NCI-H2081 treated with DMSO at 0.1 percent for 48 hours (cell line): Measurements from ENCODE around the gene MICU1.

Experiments
- DNase-seq: peaks from one replicate; lab custom pipeline; 2025; lab: John Stamatoyannopoulos, UW

The MICU1 gene

DNA sequence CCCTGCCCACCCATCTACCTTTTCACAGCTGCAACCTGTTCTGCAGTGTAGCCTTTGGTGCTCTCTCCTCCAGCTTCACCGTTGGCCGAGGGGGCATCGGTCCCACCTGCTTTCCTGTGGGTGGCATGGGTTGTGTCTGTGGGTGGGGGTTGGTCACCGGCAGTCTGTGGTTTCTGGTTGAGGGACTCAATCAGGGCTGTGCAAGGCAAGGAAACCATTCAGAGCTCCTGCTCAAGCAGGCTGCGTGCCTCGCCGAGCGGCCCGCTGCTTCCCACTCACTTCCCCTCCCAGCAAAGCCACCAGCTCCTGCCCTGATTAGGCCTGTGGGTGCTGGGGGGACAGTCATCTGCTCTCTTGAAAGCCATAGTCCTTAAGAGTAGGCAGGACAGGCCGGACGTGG, 280.9 kb downstream of the MICU1 start:
- DNase-seq, result no peak

DNA sequence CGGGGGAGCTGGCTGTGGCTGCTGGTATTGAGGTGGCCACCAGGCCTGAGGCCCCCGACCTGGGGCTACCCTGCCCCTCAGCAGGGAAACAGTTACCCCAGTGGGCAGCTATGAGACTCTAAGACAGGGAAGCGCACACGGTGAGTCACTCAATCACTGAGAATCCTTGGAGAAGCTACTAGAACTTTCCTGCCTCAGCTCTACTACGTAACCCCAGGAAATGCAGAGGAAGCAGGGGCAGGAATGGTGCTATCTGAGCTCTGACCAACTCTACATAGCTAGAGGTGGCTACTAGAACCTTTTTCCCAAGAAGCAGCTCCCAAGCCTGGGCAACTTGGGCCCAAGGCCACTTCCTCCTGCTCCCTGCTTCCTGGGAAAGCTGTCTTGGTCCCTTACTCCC, 283.0 kb downstream of the MICU1 start:
- DNase-seq, result no peak

DNA sequence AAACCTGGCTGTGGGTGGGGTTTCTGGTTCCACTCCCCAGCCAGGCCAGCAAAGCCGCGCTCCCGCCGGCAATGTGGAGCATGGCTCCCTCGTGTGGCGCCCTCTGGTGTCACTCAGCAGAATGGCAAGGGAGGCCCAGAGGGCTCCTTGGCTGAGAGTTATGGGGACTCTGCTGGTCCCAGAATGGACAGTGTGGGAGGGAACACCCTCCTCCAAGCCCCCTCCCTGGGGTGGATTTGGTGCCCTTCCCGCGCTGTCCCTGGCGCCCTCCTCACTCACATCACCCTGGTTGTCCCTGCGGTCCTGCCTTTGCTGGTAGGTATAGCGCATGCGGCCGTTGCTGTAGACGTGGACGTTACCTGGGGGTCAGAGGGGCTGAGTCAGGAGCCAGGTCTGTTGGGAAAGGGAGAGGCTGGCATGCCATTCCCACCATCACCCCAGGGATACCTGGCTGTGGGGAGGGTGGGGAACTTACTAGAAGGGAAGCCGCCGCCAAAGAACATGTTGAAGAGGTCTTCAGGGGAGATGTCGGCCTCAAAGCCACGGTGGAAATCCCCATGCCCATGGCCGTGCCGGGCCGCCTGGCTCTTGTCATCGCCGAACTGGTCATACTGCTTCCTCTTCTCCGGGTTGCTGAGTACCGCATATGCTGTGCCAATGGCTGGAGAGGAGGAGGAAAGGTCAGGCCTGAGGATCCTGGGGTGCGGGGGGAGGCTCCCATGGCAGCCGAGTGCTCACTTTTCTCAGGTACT, 285.2 kb downstream of the MICU1 start:
- no peak for DNase-seq

DNA sequence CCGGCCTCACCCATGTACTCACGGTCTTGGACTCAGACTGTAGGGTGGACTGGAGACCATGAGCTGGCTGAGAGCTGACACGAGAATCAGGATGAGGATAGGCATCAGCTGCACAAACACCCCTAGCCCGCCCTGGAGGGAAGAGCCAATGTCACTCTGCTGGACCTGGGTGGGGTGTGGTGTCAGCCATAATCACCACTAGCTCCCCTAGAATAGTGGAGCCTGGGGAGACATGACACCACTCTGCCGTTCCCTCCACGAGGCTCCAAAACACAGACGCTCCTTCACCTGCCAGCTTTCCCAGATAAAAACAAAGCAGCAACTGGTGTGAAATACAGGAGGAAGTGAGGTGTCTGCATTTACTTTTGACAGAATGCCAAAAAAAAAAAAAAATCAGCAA, 287.7 kb downstream of the MICU1 start:
- no peak for DNase-seq

DNA sequence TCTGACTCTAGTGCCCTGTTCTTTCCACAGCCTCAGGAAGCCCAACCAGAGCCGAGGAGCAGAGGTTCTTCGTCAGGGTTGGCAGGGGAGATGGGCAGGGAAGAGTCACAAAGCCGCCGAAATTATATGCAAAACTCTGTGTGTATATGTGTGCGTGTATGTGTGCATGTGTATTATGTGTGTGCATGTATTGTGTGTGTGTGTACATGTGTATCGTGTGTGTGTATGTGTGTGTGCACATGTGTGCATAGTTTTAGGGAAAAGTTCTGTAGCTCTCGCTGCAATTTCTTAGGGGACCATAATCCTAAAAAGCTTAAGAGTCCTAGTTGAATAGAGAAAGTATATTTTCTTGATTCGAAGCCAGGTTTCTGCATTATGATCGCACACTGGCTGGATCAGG, 288.2 kb downstream of the MICU1 start:
- DNase-seq, result no peak

DNA sequence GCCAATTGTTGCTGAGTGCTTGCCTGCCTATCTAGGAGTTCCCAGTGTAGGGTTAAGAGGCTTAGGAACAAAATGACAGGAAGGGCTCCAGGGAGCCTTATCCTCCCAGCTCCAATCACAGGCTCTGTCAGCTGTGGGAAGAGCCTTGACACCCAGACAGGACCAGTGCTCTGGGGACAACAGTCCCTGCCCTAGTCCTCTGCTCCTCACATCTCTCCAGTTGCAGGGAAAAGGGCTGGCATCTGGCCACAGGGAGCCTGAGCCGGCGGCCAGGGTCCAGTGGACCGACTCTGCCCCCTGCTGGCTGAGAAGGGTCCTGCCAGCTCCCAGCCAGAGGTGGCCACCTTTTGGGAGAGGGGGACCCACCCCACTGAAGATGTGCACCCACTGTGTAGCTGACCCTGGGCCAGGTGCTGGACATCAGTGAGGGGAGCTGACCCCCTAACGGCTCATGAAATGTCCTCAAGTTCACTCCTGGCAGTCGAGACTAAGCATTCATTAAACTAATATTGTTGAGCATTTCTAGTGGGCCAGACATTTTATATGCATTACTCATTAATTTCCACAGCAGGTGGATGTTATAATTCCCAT, 288.7 kb downstream of the MICU1 start:
- DNase-seq, result peak; percentile 16

DNA sequence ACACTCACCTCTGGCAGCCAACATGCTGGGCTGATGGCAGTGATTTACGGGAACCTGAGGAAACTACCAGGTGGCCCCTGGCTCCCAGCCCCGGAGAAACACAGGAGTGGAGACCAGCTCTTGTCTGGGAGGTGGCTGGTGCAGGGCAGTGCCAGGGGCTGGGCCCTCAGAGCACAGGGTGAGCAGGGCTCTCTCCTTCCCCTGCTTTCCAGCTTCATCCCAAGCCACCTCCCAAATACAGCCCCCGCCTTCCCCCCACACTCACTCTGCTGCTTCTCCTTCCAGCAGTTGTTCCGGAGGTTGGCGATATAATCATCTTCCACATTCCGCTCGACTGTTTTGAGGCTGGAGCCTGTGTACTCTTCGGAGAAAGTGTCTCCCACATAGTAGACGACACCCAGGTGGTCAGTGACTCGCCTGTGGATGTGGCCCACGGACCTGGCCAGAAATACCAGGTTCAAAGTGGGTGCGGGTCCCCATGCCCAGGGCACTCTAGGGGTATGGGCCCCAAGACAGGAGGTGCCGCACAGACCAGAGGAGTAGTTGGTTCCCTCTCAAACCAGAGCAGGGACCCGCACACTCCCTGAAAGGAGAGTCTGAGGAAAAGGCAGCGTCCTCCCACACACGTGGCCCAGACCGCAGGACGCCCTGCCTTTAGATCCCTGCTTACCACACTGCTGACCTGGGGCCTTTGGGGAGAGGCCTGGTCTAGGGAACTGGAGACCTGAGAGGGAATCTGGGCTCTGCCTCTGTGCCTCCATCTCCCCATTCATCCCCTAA, 289.4 kb downstream of the MICU1 start:
- DNase-seq, result no peak

DNA sequence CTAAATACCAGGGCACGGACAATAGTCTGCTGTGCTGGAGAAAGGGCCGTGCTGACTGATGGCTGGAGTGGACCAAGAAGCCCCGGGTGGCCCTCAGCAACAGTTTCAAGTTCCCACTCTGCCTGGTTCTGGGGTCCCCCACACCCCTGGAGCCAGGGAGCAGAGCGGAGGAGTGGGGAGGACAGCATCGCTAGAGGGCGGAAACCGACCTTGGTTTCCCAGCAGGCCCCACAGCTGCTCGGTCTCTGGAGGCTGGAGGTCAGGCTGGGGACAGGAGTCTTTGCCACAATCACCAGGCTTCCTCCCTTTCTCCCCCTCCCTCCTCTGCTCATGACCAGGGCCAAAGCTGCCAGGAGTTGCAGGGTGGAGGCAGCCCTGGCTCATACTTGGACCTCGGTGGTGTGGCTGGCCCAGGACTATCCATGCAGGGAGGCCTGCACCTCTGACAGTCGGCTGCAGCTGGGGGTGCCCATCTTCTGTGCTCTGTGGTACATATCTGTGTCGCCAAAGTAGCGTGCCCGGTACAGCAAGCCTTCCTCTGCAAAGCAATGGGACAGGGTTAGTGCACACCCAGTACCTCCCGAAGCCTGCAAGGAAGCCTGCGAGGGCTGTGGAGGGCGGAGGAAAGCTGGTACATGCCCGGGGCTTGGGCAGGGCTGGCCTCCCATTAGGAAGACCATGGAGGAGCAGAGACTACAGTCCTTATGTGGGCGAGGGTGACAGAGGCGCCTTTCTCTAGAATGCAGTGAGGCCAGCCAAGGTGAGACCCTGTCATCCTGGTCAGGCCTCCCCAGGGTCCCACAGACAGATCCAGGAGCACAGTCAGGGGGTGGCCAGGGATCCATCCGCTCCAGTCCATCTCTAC, 290.3 kb downstream of the MICU1 start:
- no peak for DNase-seq

DNA sequence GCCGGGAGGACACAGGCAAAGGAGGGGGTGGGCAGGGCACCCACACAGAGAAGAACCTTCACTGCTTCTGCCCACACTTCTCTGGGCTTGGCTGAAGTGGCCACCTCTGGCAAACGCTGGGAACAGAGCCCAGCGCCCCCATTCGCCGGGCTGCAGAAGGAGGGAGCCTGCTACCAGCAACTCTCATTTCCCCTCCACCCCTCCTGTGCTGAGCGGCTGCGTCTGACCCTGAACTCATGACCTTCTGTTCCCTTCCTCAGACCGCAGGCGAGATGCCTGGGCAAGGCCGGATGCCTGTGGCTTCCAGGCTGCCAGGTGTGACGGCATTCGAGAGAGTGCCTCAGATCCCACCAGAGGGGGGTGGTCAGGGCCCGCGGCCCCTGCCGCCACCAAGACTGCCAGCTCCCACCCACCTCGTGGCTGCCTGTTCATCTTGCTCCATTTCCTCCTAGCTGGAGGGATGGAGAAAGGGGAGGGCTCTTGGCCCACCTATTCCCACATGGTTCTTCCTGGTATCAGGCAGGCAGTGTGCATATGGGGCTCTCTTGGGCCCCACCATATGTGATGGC, 291.0 kb downstream of the MICU1 start:
- DNase-seq, result no peak

DNA sequence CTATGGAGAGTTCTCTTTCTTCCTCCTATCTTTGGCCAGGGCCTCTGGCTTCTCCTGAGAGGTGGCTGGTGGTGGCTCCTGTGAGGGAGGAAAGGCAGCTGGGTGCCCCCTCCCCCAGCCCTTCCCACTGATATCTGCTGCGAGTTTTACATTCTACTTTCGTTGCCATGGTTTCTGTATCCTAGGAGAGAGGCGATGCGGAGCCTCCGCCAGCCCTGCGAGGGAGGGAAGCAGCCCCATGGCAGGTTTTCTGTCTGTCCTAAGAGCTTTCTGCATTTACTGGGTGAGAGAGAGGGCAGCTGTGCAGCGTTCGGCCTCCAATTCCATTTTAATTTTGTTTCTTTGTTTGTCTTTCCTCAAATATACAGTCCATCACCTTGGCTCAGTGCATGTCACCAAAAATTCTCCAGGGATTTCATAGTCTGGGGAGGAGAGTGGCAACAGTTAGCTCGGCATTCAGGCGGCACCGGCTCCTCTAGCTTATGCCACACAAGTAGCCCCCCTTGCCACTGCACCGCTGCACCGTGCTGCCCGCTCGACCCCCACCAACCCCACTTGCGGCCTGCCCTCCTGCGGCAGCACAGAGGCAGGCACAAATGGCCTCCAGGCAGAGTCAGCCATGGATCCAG, 291.6 kb downstream of the MICU1 start:
- DNase-seq, result peak; percentile 66

DNA sequence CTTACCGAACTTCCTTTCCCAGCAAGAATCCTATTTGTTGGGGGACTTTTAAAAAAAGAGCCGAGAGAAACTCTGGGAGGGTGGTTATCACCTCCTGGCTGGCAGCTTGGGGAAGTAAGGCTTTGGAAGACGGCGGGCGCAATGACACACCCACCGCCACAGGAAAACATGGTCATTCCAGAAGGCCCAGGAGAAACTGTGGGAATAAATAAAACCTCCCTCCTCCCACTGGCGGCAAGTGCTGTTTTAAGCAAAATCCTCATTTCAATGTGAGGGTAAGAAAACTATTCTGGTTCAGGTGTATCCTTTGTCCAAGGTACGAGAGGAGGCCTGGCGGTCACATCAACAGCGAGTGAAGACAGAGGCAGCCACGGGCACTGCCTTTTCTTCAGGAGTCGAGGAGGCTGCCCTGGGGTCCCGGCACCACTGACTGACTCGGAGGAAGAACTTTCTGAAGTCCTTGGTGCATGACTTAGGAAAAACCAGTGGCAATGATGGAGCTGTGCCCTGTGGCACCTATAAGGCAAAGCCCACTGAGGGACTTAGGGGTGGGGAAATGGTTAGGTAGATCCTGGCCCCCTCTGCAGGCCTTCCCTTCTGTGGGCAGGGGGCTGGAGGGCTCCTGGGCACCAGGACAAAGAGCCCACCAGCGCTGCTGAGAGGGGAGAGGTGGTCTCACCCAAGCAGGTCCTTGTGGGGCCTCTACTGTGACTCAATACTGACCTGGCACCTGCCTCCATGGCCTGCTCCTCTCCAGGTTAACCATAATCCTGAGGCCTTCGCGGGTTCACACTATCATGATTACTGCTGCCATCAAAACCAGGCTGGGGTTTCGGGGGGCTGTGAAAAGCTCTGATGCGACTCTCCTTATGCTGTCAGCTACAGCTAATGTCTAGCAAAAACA, 292.5 kb downstream of the MICU1 start:
- no peak for DNase-seq

DNA sequence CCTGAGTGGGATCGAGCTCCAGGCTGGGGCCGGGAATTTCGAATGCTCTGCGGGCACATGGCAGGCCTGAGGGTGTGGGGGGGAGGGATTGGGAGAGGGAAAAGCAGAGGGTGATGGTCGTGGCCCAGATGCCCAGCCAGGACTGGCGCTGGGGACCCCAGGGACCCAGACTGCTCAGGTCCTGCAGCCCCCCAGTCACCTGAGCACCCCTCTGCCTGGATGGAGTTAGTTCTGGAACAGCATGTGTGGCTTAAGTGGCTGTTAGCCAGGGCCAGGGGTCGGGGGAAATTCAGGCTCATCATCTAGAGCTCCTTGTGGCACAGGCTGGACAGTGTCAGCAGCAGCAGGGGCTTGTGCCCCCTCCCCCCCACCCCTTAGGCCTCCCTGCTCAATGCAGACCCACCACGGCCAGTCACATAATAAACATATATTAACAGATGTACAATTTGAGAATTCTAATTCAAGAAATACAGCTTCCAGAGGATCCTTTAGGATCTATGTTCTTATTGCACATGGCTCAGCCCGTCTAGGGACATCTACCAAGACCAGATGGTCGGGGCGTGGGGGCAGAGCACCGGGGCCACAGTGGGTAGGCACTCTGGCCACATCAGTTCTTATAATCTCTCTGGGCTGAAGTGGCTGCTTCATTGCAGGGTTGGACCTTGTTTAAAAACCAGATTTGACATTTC, 293.3 kb downstream of the MICU1 start:
- DNase-seq, result no peak

DNA sequence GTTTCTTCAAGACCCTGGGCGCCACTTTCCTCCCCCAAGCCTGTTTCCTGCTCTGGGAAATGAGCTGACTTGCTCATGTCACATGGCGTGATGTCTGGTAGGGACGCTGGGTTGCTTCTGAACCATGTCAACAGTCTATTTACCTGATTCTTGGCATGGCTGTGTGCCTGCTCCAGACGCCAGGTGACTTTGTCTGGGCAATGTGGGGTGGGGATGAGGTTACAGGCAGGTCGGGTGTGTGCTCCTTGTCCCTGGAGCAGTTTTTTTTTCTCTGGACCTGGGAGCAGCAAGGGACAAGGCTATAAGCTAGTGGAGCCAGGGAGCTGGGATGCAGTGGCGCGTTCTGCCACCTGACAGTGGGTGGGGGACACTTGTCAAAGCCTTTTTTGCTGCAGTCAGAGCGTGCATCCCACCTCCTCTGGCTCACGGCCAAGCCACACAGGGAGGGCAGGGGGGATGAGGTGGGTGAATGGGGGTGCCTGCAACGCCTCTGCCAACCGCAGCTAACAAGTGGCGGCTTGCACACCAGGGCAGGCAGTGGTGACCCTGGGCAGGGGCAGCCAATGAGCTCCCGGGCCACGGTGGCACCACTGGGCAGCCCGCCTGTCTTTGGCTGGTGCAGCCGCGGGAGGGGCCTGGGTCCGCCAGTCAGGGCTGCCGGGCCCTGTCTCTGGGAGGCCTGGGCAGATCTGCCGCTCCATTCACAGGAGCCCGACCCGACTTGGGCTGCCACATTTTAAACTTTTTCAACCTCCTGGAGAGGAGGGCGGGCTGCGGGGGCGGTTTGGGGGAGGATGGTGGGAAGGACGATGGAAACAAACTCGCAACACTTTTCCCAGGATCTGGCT, 294.1 kb downstream of the MICU1 start:
- peak; percentile 89 for DNase-seq

DNA sequence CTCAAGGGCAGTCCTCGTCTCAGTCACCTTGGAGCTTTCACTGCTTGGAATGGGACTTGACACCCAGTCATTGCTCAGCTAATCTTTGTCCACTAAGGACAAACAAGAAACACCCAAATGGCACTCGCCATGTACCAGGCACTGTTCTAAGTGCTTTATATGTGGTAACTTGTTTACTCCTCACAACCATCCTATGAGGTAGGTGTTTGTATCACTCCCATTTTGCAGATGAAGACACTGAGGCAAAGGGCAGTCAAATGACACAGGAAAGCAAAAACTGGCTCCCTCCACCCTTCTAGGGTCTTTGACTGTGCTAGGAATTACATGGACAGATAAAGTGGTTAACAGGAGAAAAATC, 295.8 kb downstream of the MICU1 start:
- no peak for DNase-seq

DNA sequence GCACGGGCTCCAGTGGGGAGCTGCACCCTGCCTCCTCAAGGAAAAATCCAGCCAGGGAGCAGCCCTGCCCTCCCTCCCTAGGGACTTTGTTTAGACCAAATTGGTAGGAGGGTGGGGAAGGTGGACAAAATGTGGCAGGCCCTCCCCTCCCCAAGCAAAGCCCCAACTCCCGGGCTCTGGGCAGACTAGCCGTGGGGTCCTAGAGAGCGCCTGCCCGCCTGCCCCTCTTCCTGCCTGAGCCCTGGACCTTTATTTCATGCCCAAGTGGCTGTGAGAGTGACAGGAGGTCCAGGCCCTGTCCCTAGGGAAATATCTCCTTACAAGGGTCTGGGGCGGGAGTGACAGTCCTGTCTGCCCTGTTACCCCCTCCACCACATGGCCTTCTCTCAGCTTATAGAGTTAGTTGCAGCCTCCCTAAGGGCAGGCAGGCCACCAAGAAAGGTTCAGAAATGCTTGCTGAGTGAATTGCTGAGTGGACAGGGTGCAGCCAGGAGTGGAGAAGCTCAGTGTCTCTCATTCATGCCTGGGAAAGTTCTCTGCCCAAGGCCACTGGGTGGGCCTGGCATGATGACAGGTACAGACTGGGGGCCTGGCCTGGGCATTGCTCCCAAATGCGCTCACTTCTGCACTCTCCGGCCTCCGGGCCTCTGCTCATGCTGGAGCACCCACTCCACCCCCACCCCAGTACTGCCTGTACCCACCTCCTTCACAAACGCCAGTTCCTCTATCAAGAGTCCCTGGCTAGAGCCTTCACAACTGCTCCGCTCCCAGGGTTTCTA, 296.4 kb downstream of the MICU1 start:
- DNase-seq, result no peak

DNA sequence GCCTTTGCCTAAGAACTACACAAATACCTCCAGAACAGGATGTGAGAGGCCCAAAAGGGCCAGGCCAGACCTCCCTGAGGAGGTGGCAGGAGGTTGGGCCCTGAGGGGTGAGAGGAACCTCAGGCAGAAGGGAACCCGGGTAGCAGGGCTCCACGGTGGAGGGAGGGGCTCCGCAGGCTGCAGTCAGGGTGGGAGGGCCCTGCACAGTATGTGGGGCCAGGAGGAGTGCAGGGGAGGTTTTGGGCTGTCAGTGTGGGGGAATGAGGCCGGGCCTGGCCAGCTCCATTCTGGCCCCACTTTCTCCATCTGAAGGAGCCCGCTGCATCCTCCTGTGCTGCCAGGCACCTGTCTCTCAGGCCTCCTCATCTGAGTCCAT, 297.1 kb downstream of the MICU1 start:
- DNase-seq, result no peak

DNA sequence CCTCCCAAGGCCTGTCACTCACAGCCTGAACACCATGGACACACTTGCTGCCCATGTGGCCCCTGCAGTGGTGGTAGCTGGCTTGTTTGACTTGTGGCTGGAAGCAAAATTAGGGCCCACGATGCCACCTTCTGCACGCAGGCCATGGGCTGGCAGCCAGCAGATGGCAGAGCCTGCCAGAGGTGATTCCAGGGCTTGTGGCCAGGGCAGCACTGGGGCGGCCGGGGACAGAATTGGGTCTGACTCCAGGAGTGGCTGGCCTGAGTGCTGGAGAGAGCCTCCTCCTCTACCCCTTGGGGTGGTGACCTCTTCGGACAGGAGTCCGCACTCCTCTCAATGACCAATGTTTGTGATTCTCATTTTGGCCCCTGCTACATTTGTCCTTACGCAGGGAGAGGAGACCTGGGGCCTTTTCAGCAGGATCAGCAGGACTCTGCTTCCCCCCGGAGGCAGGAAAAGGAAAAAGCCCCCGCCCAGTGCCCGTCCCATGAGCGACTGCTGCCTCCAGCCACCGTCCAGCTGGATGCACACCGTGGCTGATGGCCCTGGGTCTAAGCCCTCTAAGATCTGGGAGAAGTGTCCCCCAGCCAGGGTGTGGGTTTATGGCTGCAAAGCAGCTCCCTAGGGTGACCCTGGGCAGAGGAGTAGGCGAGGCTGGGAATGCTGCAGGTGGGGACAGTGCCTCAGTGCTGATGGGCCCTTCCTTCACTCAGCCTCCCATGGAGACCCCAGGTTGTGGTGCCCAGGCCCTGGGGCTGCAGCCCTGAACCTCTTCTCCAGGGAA, 297.6 kb downstream of the MICU1 start:
- no peak for DNase-seq
